NCI-H748 treated with DMSO at 0.1 percent for 48 hours (cell line): ENCODE measurements around the gene CAPS.

Experiments used
- DNase-seq: peaks from one replicate; lab custom pipeline; 2025; lab: John Stamatoyannopoulos, UW

CAPS gene

DNA sequence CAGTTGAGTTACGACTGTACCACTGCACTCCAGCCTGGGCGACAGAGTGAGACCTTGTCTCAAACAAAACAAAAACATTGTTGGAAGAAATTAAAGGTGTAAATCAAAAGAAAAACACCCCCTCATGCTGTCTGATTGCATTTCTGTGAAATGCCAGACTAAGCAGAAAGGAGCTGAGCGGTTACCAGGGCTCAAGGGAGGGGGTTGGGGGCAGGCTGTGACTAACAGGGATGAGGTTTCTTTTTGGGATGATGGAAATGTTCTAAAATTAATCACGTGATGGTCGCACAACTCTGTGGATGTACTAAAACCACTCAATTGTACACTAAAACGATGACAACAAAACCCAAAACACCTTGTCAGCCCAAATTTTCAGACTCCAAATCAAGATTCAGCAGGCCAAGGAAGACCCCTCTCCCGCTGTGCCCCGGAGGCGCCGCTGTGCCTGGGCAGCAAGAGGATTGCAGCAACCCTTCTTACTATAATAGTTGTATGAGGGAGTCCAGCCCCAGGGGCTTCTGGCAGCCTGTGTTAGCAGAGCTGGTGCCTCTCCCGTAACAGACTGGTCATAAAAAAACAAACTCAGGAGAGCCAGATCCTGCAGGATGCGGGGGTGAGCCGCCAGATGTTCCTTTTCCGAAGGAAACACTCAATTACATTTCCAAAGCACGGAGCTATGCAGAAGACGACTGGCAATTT is 20.9 kb downstream of the CAPS start:
- DNase-seq: no peak

DNA sequence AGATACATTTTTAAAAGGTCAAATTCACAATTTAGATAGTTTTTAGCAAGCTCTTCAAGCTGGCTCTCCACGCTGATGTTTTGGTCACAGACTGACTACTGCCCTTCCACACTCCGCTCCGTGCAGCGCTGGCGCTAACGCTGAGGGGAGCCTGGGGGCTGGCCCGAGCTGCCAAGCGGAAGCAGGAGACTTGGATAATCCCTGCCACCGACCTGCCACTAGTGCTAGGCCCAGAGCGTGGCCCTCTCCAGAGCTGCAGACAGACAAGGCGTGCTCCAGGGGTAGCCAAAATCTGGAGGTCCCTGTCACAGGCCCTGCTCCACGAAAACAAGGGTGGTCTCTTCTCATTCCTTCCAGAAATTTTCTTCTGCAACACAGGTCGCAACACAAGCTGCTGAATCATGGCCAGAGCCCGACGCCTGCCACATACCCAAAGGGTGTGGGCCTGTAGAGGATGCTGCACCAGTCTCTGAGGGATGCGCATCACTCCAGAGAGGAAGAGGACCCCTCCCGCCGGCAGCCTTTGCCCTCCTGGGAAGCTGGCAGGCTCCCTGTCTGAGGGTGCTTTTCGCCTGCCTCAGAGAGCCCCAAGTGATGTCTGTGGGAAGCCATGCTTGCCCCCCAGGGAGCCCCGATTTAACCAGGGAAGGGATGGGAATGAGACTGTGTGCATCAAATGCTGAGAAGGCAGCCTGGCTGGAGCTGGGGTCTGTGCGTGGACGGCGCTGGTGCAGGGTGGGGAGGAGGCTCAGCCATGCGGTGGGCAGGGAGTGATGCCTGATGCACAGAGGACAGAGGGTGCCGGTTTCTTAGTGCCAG is 21.6 kb downstream of the CAPS start:
- DNase-seq: no peak

DNA sequence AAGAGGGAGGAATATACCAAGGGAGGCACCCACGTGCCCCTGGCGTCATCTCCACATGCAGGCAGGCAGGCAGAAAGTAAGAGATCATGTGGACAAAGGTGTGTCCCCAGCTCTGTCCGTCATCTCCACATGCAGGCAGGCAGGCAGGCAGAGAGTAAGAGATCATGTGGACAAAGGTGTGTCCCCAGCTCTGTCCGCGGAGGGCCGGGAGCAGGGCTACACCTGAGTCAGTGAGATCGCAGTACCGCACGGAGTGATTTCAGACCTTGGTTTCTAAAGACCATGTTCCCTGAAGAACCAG is 22.2 kb downstream of the CAPS start:
- no peak for DNase-seq

DNA sequence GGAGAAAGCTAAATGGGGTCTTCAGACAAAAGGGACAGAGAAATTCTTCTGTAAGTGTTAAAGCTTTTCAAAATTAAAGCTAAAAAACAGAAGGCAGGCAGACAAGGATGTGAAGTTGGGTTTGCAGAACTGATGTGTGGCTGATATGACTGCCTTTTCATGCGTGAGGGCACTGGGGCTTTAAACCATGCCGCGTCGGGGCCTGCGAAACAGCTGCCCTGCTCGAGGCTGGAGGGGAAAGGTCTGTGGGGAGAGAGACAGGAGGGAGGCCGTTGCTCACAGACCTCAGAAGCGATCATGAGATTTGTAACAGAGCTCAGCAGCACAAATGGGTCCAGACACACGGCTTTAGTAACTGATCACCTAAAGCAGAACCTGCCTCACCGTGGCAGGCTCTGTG is 23.5 kb downstream of the CAPS start:
- no peak for DNase-seq

DNA sequence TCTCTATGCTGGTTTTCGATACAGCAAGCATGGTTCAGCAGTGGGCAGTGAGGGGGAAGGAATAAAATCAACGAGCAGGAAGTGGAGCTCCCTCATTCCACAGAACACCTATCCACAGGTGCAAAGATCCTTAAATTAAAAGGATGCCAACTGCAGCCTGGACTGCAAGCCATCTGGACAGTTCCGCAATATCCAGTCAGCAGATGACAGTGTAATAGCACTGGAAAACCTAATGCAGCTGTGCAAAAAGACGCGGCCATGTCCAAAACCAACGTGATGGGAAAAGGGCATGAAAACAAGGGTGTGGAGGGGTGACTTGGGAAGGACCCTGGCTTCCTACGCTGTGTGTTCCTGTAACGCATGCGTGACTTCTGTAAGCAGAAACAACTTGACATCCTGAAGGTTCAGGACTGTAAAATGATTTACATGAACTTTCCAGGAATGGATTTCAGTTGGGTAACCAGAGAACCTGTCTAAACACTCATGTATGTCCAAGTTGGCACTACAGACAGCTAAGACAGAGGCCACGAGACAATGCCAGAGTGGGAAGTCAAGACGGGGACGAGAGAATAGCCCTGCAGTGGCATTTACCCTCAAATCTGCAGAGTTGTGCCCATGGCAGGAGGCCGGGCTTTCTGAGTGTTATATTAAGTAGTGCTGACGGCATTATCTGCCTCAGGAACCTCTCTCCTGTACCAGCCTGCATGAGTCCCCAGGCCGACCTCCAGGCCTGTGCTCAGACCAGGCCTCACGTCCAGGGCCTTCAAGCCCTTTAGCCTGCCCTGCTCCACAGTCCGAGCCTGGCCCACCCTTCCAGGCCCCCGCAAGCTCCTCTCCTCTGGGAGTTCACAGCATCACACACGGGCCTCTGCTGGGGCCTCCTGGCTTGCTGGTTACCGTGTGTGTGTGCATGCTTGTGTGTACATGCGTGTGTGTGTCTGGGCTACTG is 26.5 kb downstream of the CAPS start:
- no peak for DNase-seq

DNA sequence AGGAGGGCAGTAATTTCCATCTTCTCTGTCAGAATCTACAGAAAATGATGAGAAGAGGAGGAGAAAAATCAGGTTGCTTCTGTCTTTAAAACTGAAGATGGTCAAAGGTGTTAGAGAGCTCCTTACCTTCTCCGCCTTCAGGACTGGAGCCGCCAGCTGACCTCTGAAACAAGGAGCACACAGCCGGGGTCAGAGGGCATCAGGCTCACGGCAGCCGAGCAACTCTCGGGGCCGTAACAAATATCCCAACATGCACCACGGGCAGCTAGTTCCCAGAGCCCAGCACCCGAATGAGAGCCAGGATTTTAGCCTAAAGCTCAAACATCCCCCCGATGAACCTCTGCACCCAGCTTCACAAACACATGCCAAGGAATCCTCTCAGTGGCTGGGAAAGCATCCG is 27.6 kb downstream of the CAPS start:
- DNase-seq: no peak

DNA sequence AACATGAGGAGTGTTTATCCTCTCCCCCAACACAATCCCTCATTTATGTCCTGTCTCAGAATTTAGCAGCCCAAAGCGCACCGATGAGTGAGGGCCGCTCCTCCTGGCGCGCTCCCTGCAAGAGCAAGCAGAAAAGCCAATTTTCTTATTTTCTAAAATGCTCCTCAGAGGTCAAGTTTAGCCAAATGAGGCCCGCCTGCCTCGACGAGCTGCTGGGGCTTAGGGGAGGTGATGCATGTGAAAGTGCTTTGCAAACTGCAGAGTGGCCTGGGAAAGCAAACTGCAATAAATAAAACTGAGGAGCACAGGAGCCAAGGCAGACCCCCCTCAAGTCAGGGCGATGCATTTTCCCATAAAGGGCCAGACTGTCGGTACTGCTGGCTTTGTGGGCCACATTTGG is 29.0 kb downstream of the CAPS start:
- no peak for DNase-seq

DNA sequence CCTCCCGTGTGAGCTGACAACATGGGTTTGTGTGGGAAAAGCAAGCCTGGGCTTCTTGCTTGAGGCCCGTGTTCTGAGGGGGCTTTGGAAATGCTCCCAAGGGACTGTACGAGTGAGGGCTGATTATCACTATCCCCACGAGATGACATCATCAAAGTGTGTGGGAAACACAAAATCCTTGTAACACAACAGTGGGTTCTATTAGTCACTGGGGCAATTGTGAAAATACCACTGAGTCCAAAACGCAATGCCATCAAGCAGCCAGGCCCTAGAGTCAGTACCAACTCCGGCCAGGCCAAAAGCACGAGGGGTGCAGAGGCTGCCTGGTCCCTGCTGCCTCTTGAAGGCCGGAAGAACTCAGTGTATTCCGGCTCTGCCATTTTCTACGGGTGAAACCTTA is 29.6 kb downstream of the CAPS start:
- no peak for DNase-seq

DNA sequence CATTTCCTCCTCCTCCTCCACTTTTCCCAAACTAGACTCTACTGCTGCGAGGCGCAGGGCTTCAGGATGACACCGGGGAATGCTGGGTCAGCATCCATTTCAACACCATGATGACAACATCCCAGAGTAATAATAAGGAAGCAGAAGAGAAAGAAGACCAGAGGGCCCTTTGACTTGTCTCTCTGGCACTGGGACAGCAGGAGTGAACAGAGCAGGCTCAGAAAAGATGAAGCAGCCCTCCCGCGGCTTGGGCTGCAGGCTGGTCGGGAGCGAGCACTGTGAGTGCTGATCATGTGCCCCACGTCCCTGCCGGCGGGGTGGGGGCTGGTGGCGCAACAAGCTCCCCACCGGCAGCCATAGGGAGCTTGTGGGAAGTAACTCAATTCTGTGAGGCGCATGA is 33.4 kb downstream of the CAPS start:
- DNase-seq: no peak

DNA sequence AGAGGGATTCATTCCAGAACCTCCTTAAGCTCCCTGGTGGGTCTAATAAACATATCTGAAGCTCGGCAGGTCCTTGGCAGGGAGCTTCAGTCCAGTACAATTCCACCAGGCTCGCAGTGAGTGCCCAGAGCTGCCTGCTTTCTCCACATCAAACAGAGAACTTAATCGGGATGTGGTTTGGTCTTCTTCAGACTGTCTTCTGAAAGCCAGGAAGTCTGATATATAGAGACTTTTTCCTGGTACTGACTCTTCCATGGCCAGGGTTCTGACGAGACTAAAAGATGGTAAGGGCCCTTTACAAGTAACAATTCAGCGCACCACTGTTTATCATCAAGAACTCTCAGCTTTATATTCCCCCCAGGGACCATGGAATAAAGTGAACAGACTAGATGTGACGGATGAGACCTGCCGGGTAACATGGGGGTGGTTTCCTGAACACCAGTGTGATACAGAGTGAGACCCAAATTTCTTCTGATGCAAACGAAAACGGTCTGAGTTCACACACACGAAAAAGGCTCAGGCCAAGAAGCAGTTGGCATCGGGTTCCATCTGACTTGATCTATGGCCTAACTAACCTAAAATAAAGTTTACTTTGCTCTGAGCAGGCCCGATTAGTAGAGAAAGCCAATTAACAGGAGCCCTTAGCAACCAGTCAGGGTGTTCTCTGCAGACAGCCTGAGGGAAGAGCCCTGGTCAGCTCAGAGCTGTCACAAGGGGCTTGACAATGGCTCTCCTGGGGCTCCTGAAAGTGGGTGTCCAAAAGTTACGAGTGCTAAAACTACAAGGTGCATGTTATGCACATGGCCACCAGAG is 34.9 kb downstream of the CAPS start:
- no peak for DNase-seq

DNA sequence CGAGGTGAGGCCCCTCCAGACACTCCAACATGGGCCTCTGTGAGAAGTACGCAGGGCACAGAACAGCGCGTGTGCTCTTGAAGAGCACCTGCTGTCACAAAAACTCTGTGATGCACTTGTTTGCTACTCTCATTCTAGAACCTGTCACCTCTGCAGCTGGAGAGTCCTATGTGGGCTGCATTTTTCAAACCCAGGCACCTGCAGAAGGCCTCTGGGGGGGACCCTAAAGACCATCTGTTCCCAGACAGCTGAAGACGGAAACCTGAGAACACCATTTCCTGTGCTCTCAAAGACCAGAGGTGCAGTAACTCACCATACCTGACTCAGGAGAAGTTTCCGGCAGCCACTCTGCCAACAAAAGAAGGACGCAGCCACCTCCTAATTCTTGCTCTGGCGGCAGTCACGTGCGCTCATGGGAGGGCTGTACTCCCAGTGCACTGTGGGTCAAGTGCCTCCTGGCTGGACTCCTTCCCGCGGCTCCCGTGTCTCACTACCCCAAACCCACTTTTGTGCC is 35.8 kb downstream of the CAPS start:
- no peak for DNase-seq

DNA sequence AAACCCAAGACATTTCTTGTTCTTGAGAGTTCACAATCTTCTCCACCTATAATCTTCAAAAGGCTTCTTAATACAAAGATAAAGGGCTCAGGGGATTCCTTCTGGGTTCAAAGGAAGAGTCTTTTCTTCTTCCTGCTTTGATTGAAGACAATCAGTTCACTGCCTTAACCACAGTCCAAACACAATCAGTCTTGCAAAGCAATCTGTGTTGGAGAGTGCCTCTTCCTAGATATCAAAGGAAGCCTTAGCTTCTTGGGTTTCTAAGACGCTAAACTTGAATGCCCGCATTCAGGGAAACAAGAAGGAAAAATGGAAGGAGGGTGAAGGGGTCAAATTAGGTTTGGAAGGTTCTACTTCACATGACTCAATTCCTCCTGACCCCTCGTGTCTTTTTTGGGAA is 36.7 kb downstream of the CAPS start:
- no peak for DNase-seq

DNA sequence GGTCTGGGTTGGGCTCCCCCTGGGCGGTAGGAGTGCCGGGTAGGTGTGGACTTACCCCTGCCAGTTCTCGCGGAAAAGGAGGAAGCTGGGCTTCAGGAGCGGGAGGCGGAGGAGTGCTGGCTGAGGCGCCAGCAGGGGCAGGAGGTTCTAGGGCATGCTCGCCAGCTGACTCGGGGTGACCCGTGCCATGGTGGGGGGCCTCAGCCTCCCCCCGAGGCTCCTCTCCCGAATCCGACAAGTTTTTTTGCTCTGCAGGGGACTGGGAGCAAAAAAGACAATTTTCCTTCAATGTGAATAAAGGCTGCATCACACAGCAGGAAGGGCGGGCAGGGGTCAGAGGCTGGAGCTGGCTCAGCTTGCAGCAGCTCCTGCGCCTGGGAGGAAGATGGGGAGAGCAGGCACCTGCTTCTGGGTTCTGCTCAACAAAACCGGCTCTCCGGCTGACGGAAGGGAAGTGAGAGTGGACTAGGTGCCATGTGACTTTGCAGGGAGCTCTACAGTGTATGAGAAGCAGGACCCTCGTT is 37.3 kb downstream of the CAPS start:
- no peak for DNase-seq

DNA sequence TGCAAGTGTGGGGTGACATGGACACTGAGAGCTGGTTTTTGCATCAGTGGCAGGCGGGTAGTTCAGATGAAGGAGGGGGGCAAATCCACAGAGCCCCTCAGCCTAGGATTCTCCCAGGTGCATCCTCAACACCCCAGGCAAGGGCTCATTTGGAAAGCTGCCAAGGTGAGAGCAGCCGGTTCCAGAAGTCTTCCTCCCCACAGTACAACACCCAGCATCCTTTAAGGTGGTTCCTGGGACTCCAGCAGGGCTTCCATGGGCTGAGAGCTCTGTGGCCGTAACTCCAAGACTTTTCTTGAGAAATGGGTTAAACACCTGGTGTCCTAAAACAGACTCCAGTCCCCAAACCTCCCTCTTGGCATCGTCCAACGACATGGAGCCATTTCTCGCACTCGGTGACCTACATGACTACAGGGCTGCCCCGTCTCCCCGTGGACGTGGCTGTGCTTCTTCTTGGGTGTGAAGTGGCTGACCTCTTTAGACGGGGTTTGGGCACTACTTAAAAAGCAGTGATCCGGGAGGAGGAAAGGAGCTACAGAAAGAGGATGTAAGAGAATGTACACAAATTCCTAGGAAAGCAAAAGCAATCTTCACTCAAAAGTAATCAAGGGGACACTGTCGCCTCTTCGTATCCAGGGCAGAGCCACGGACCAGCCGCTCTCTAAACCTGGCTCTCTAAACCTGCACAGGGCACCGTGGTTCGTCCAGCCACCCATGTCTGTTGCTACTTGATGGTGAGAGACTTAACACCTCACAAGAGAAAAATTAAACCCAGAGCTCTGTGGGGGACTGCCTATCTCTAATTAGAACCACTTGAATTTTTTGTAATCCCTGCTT is 38.4 kb downstream of the CAPS start:
- no peak for DNase-seq

DNA sequence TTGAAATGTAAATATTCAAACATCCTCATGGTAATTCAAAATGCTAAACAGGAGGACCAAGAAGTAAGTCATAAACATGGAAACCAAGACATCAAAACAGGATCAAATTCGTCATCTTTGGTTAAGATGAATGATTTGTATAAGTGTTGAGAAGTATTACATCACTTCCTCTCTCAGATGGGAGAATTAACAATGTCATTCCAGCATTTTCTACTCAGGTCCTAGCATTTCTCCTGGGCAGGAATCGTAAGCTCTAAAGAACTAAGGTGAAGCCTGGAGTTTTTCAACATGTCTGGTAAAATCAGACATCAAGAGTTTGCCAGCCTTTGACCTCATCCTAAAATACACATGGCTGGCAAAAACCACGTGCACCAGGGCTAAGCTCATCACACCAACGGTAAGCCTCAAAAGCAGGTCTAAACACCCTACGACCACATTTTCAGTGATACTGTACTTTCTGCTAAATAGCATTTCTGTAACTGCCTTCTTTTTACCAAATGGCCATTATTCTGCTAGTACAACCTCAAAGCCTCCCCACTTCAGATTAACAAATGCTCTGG is 39.1 kb downstream of the CAPS start:
- no peak for DNase-seq

DNA sequence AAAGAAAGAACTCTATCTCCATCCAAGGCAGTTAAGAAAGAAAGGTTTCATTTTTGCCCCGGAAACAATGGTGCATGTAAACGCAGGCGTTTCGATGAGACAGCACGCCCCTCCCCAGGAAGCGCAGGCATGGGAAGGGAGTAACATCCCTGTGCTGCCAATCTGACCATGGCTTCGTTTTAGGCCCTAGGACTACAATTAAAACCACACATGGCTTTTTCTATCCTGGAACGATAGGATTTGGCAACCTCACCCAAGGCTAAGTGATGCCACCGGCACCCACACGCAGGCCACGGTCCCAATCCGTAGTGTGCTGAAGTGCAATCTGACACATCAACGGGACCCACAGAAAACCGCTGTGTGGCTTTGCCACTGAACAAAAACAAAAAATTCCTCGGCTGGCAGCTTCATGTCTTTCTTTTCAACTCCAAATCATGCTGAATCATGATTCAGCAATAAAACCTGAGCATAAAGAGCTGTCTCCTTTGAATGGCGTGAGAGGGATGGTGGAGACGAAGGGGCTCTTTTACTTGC is 39.7 kb downstream of the CAPS start:
- DNase-seq: no peak

DNA sequence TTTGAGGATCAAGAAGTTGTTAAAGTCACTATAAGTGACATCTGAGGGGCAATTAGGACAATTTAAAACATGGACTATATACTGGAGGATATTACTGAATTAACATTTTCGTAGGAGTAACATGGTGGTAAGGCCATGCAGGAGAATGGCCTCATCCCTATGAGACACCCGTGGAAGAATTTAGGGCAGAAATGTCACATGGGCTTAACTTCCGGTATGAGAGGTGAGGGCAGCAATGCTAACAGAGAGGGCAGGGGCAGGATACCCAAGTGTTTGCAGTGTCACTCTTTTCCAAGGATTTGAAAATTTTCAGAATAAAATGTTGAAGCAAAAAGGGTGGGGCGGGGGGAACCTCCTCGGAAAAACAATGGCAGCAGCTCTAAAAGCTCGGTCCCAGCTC is 40.2 kb downstream of the CAPS start:
- DNase-seq: no peak

DNA sequence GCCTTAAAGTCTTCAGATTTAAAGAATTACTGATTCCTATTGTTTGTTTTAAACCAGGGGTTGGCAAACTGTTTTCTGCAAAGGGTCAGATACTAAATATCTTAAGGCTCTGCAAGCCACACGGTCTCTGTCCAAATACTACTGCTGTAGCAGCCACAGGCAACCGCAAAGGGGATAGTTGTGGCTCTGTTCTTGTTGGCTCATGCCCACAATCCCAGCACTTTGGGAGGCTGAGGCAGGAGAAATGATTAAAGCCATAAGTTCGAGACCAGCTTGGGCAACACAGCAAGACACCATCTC is 41.5 kb downstream of the CAPS start:
- DNase-seq: no peak

DNA sequence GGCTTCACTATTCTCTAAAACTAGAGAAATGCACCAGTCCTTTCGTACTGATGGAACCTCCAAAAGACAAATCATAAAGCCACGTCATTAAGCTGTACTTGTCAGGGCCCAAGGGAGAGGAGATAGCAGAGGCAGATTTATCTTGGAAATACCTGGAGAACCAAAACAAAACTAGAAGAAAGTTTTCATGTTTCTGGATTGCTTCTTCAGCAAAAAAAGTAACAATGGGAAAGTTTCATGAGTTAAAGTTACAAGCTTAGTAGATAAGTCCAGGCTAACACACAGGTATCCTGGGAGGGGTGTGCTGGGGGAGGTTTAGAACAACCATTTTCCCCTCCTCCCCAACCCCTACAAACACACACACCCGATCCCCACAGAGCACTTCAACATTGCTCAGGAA is 42.3 kb downstream of the CAPS start:
- DNase-seq: no peak

DNA sequence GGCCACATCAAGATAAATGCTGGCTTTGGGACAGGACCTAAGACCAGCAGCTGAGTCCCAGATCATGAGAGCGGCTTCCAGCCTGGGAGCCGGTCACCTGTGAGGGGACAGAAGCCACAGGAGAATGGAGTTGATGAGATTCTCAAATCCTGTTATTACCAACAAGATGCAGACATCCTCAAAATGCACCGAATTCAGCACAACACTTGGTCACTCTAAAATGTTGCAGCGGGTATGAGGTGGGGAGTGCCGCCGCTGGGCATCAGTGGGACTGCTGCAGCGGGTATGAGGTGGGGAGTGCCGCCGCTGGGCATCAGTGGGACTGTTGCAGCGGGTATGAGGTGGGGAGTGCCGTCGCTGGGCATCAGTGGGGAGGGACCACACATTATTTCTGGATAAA is 42.7 kb downstream of the CAPS start:
- no peak for DNase-seq
